DND-41 (cell line): Measurements from ENCODE around the gene STARD10.
A peak's percentile ranks its signal among the peaks of the same experiment; 100 is the strongest.

Source experiments
- ATAC-seq: fragments of 200-7000 bp; cut with Tn5 transposase; 3 replicates; pipeline ENCODE4 v1.9.1; 2021; ENCODE audit warnings: low read depth; ENCODE audit not compliant: insufficient read depth
- DNase-seq: peaks from one replicate; pipeline ENCODE4 v3.0.0-alpha.2; 2020
- H2AFZ ChIP-seq: 2 replicates; pipeline ENCODE4 v1.6.0; 2012; ENCODE audit warnings: low read depth, low read length
- H3K27ac ChIP-seq: 2 replicates; pipeline ENCODE4 v1.5.1; 2012; ENCODE audit warnings: low read length, inconsistent platforms
- H3K27me3 ChIP-seq: fragments of 200-600 bp; sonication (generic); 2 replicates; pipeline ENCODE4 v1.6.0; 2012; ENCODE audit warnings: low read length, mild to moderate bottlenecking, inconsistent platforms; ENCODE audit not compliant: insufficient read depth, poor library complexity
- H3K36me3 ChIP-seq: 2 replicates; pipeline ENCODE4 v1.5.1; 2012; ENCODE audit warnings: low read length, inconsistent platforms; ENCODE audit not compliant: insufficient read depth
- H3K4me1 ChIP-seq: 2 replicates; pipeline ENCODE4 v1.5.1; 2012; ENCODE audit warnings: mild to moderate bottlenecking, low read length; ENCODE audit not compliant: insufficient read depth
- H3K4me2 ChIP-seq: 2 replicates; pipeline ENCODE4 v1.6.0; 2012; ENCODE audit warnings: mild to moderate bottlenecking, moderate library complexity, low read length, inconsistent platforms; ENCODE audit not compliant: insufficient read depth
- H3K4me3 ChIP-seq, 2 experiments: fragments of 200-600 bp in 1 of 2; shearing (Covaris generic) in 1 of 2; 2 replicates each; pipeline ENCODE4 v1.5.1; 2012 to 2016; ENCODE audit warnings: inconsistent platforms in 2 of 2, low read length in 2 of 2, mild to moderate bottlenecking in 2 of 2, low read depth in 1 of 2, moderate library complexity in 1 of 2
- H3K79me2 ChIP-seq: 2 replicates; pipeline ENCODE4 v1.6.0; 2012; ENCODE audit warnings: low read length, inconsistent platforms; ENCODE audit not compliant: insufficient read depth
- H3K9ac ChIP-seq: 2 replicates; pipeline ENCODE4 v1.6.0; 2012; ENCODE audit warnings: low read depth, mild to moderate bottlenecking, inconsistent platforms, low read length, moderate library complexity
- H3K9me3 ChIP-seq: 2 replicates; pipeline ENCODE4 v1.5.1; 2012; ENCODE audit warnings: low read length, moderate library complexity, mild to moderate bottlenecking, inconsistent platforms; ENCODE audit not compliant: insufficient read depth, severe bottlenecking
- H4K20me1 ChIP-seq: 2 replicates; pipeline ENCODE4 v1.6.0; 2012; ENCODE audit warnings: low read length; ENCODE audit not compliant: insufficient read depth
- EZH2 ChIP-seq: IDR thresholded peaks from 3 replicates; pipeline ENCODE4 v1.6.1; 2012; ENCODE audit warnings: borderline replicate concordance, low read depth, mild to moderate bottlenecking, moderate library complexity, low read length, inconsistent platforms; ENCODE audit not compliant: severe bottlenecking
- TF ChIP-seq, protein P1 (sequence below): IDR thresholded peaks from 2 replicates; pipeline ENCODE4 v1.5.1; 2012; ENCODE audit warnings: borderline replicate concordance, low read length, moderate library complexity, mild to moderate bottlenecking; ENCODE audit not compliant: poor library complexity, severe bottlenecking; ENCODE audit errors: extremely low read depth

Gene STARD10

DNA sequence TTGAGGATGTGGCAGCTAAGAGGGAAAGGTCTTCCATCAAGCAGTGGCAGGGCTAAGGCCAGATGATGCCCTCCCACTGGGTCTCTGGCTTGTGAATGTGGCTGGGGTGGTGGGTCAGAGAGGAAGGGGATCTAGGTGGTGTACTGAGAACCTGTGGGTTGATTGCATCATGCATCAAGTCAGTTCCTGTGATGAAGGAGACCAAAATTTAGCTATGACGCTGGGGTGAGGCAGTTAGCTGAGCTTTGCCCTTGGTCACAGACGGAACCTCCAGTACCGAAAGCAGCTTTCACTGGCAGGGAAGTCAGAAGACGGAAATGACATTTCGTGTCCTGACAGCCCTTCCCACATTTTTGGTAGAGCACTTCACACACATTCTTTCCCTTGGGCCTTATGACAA is 41.1 kb upstream of the STARD10 start:
- ATAC-seq (0 out of 3 replicates have a peak, but pooled peaks have one; percentile 9), DNase-seq (no peak)
- H3K4me2 ChIP-seq = no peak overlapping the region
- H3K27ac ChIP-seq = peak overlapping the region; percentile 39; the same call in 1 of the 2 replicates
- H3K79me2 ChIP-seq = no peaks in the 10 kb centered on the region
- no peak overlapping the region for H3K4me3 ChIP-seq
- 0 out of 2 replicates have a peak, but pooled peaks cover 3% of the 10 kb centered on the region for H3K4me1 ChIP-seq
- no peak overlapping the region for H2AFZ ChIP-seq
- H4K20me1 ChIP-seq = 0 out of 2 replicates have a peak, but pooled peaks cover 3% of the 10 kb centered on the region
- no peaks in the 10 kb centered on the region for H3K9me3 ChIP-seq
- no peaks in the 10 kb centered on the region for H3K27me3 ChIP-seq
- peaks cover 58% of the 10 kb centered on the region for H3K36me3 ChIP-seq
- TF ChIP-seq, protein P1, sequence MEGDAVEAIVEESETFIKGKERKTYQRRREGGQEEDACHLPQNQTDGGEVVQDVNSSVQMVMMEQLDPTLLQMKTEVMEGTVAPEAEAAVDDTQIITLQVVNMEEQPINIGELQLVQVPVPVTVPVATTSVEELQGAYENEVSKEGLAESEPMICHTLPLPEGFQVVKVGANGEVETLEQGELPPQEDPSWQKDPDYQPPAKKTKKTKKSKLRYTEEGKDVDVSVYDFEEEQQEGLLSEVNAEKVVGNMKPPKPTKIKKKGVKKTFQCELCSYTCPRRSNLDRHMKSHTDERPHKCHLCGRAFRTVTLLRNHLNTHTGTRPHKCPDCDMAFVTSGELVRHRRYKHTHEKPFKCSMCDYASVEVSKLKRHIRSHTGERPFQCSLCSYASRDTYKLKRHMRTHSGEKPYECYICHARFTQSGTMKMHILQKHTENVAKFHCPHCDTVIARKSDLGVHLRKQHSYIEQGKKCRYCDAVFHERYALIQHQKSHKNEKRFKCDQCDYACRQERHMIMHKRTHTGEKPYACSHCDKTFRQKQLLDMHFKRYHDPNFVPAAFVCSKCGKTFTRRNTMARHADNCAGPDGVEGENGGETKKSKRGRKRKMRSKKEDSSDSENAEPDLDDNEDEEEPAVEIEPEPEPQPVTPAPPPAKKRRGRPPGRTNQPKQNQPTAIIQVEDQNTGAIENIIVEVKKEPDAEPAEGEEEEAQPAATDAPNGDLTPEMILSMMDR = no peak
- no peak for TF ChIP-seq EZH2
- no peak overlapping the region for H3K9ac ChIP-seq

DNA sequence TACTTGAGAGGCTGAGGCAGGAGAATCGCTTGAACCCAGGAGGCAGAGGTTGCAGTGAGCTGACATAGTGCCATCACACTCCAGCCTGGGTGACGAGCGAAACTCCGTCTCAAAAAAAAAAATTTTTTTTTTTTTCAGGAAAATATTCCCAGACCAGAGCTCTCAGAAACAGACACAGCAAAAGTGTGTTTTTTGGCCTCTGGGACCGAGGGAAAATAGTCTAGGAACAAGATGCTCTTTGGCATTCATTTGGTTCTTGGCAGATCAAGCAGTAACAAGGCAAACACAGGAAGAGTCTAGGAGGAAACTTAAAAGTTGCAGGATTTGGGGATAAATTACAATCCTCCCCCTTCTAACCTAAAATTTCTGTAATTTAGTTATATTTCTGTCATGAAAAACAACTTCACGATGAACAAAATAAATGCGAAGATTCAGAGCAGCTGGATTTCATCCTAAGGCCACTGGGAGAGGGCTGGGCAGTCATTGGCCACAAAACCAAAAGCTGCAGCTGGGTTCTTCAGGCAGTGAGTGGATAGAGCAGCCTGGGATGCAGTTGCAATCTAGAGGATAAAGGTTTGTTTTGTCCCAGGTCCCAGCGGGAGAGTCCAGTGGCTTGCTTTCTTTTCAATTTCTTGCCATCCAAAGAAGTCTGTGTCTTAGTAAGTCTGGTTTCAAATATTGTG is 40.1 kb upstream of the STARD10 start:
- Histone ChIP-seq H3K79me2 (no peaks in the 10 kb centered on the region), H3K27me3 (no peaks in the 10 kb centered on the region), H3K4me3 (no peak overlapping the region), H3K36me3 (peaks cover 59% of the 10 kb centered on the region), H3K9me3 (no peaks in the 10 kb centered on the region), H3K4me1 (0 out of 2 replicates have a peak, but pooled peaks cover 3% of the 10 kb centered on the region), H3K27ac (no peak overlapping the region), H3K9ac (no peak overlapping the region), H4K20me1 (0 out of 2 replicates have a peak, but pooled peaks cover 3% of the 10 kb centered on the region), H2AFZ (no peak overlapping the region), H3K4me2 (no peak overlapping the region)
- DNase-seq (no peak), ATAC-seq (no peak)
- no peak for TF ChIP-seq EZH2
- TF ChIP-seq, protein P1 = no peak

DNA sequence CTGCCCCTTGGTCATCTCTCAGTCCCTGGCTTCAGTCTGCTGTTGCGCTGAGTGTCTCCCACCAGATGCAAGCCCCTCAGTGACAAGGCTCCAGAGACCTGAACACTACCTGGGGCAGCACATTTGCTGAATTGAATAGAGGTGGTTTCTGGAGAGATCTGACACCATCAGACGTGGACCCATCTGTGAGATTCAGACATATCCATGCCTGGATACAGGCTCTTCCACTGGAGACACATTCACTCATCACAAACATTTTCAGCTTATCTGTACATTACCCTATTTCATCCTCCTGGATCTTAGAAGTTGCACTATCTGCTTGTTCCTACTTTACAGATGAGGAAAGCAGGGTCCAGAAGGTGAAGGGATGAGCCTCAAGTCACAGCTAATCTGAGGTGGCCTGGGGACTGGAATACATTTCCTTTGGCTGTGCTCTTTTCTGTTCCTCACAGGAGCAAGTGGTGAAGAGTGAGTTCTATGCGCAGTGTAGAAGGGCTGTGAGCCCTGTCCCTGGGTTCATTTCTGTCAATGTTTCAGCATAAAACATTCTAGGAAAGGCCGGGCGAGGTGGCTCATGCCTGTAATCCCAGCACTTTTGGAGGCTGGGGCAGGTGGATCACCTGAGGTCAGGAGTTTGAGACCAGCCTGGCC is 39.4 kb upstream of the STARD10 start:
- H3K4me3 ChIP-seq = no peak overlapping the region
- DNase-seq (no peak), ATAC-seq (no peak)
- H2AFZ ChIP-seq = no peak overlapping the region
- no peak overlapping the region for H3K9ac ChIP-seq
- no peaks in the 10 kb centered on the region for H3K27me3 ChIP-seq
- H3K36me3 ChIP-seq = peaks cover 60% of the 10 kb centered on the region
- 0 out of 2 replicates have a peak, but pooled peaks cover 3% of the 10 kb centered on the region for H4K20me1 ChIP-seq
- no peak overlapping the region for H3K27ac ChIP-seq
- H3K9me3 ChIP-seq = no peaks in the 10 kb centered on the region
- no peak for TF ChIP-seq EZH2
- no peaks in the 10 kb centered on the region for H3K79me2 ChIP-seq
- no peak overlapping the region for H3K4me2 ChIP-seq
- H3K4me1 ChIP-seq = 0 out of 2 replicates have a peak, but pooled peaks cover 3% of the 10 kb centered on the region
